Ishikawa (cell line): ENCODE data around the gene PLEKHA7.

Experiments
- CEBPB ChIP-seq: IDR thresholded peaks from 2 replicates; pipeline ENCODE4 v1.6.1; 2012
- CREB1 ChIP-seq: IDR thresholded peaks from 2 replicates; pipeline ENCODE4 v1.6.1; 2012; ENCODE audit warnings: low read depth
- EGR1 ChIP-seq: IDR thresholded peaks from 2 replicates; pipeline ENCODE4 v1.6.1; 2012
- EP300 ChIP-seq: IDR thresholded peaks from 2 replicates; pipeline ENCODE4 v1.6.1; 2012; ENCODE audit warnings: borderline replicate concordance
- FOXM1 ChIP-seq: IDR thresholded peaks from 2 replicates; pipeline ENCODE4 v1.6.1; 2012; ENCODE audit warnings: low read depth, borderline replicate concordance
- MAX ChIP-seq: IDR thresholded peaks from 2 replicates; pipeline ENCODE4 v1.6.1; 2012
- RAD21 ChIP-seq: IDR thresholded peaks from 2 replicates; pipeline ENCODE4 v1.6.1; 2012; ENCODE audit warnings: low read depth
- REST ChIP-seq: IDR thresholded peaks from 2 replicates; pipeline ENCODE4 v1.6.1; 2012; ENCODE audit warnings: low read depth, mild to moderate bottlenecking
- TAF1 ChIP-seq: IDR thresholded peaks from 2 replicates; pipeline ENCODE4 v1.6.1; 2012; ENCODE audit warnings: low read depth, mild to moderate bottlenecking
- TCF12 ChIP-seq: IDR thresholded peaks from 2 replicates; pipeline ENCODE4 v1.6.1; 2012; ENCODE audit warnings: low read depth
- TEAD4 ChIP-seq: IDR thresholded peaks from 2 replicates; pipeline ENCODE4 v1.6.1; 2012
- USF1 ChIP-seq: IDR thresholded peaks from 2 replicates; pipeline ENCODE4 v1.6.1; 2012
- YY1 ChIP-seq: IDR thresholded peaks from 2 replicates; pipeline ENCODE4 v1.6.1; 2012; ENCODE audit warnings: low read depth
- ZBTB7A ChIP-seq: IDR thresholded peaks from 2 replicates; pipeline ENCODE4 v1.6.1; 2012; ENCODE audit warnings: low read depth

- TF ChIP-seq FOXM1 (no peak), YY1 (no peak), MAX (no peak; the same call in 1 of the 2 replicates), USF1 (peak; percentile 47), RAD21 (no peak), EGR1 (no peak), EP300 (no peak), ZBTB7A (peak; percentile 79; the same call in 1 of the 2 replicates), TEAD4 (no peak), CREB1 (no peak), TAF1 (no peak), CEBPB (no peak), TCF12 (no peak), REST (no peak)
Measured at GRCh38 chr11:17013548-17014320, 480 bp downstream of the PLEKHA7 start.
